Neural cell (in vitro differentiated cells): ENCODE measurements around the gene RPS13. TPM values are rescaled to one million over a fixed set of nuclear protein-coding genes. Genes with fewer than 3 reads are reported as not detected.

Source experiments
- H2AFZ ChIP-seq: fragments of 200-600, 300-800 bp; sonication (generic), shearing (Covaris generic); 2 replicates; pipeline ENCODE4 v1.6.0; 2014; ENCODE audit warnings: low read depth, mild to moderate bottlenecking, antibody characterized with exemption, low read length, moderate library complexity
- H3F3A ChIP-seq: fragments of 200-600 bp; shearing (Covaris generic); 2 replicates; pipeline ENCODE4 v1.6.1; 2016; ENCODE audit warnings: mild to moderate bottlenecking, moderate library complexity, mixed read lengths, antibody characterized with exemption, low read length; ENCODE audit not compliant: insufficient read depth, poor library complexity, severe bottlenecking
- H3K27ac ChIP-seq: fragments of 200-600, 300-800 bp; sonication (generic), shearing (Covaris generic); 2 replicates; pipeline ENCODE4 v1.5.1; 2014; ENCODE audit warnings: mild to moderate bottlenecking, low read length, moderate library complexity
- H3K27me3 ChIP-seq: fragments of 300-800, 200-600 bp; sonication (generic), shearing (Covaris generic); 2 replicates; pipeline ENCODE4 v1.6.0; 2014; ENCODE audit warnings: mild to moderate bottlenecking, low read depth, low read length, moderate library complexity; ENCODE audit not compliant: insufficient read depth
- H3K36me3 ChIP-seq: fragments of 300-800, 200-600 bp; sonication (generic), shearing (Covaris generic); 2 replicates; pipeline ENCODE4 v1.5.1; 2014; ENCODE audit warnings: mild to moderate bottlenecking, antibody characterized with exemption, low read length, moderate library complexity; ENCODE audit not compliant: insufficient read depth
- H3K4me2 ChIP-seq: fragments of 300-800, 200-600 bp; sonication (generic), shearing (Covaris generic); 2 replicates; pipeline ENCODE4 v1.6.0; 2014; ENCODE audit warnings: mild to moderate bottlenecking, low read length
- H3K4me3 ChIP-seq: fragments of 300-800, 200-600 bp; sonication (generic), shearing (Covaris generic); 2 replicates; pipeline ENCODE4 v1.5.1; 2014; ENCODE audit warnings: mild to moderate bottlenecking, low read length, moderate library complexity
- H3K79me2 ChIP-seq: fragments of 200-600 bp; shearing (Covaris generic); replicated peaks from 2 replicates; pipeline ENCODE4 v1.6.0; 2014; ENCODE audit warnings: mild to moderate bottlenecking, low read length, moderate library complexity; ENCODE audit not compliant: insufficient read depth
- H3K9ac ChIP-seq: fragments of 300-800, 200-600 bp; sonication (generic), shearing (Covaris generic); 2 replicates; pipeline ENCODE4 v1.6.1; 2016; ENCODE audit warnings: mild to moderate bottlenecking, low read length, mixed read lengths
- H3K9me2 ChIP-seq: fragments of 200-600 bp; shearing (Covaris generic); 2 replicates; pipeline ENCODE4 v1.6.1; 2016; ENCODE audit warnings: mild to moderate bottlenecking, low read length, mixed read lengths; ENCODE audit not compliant: insufficient read depth
- H3K9me3 ChIP-seq: fragments of 200-600, 300-800 bp; sonication (generic), shearing (Covaris generic); 2 replicates; pipeline ENCODE4 v1.6.1; 2016; ENCODE audit warnings: mild to moderate bottlenecking, mixed run types, low read length, moderate library complexity, mixed read lengths
- H4K20me1 ChIP-seq: fragments of 200-600 bp; shearing (Covaris generic); 2 replicates; pipeline ENCODE4 v1.6.1; 2016; ENCODE audit warnings: mild to moderate bottlenecking, mixed run types; ENCODE audit not compliant: insufficient read depth
- CTCF ChIP-seq: fragments of 450-650 bp; IDR thresholded peaks from 2 replicates; pipeline ENCODE4 v1.5.1; 2014; ENCODE audit warnings: antibody characterized with exemption, mild to moderate bottlenecking, moderate library complexity; ENCODE audit not compliant: poor library complexity, severe bottlenecking
- EP300 ChIP-seq: fragments of 450-650 bp; conservative IDR thresholded peaks from 2 replicates; pipeline ENCODE4 v1.6.1; 2014; ENCODE audit warnings: antibody characterized with exemption, mild to moderate bottlenecking, moderate library complexity; ENCODE audit not compliant: poor library complexity, severe bottlenecking
- EZH2 ChIP-seq: fragments of 200-600, 300-800 bp; shearing (Covaris generic), sonication (generic); IDR thresholded peaks from 2 replicates; pipeline ENCODE4 v1.6.1; 2014; ENCODE audit warnings: antibody characterized with exemption, low read length, borderline replicate concordance, mild to moderate bottlenecking; ENCODE audit not compliant: insufficient read depth, poor library complexity, severe bottlenecking
- MXI1 ChIP-seq: fragments of 450-650 bp; conservative IDR thresholded peaks from 2 replicates; pipeline ENCODE4 v1.6.1; 2014; ENCODE audit warnings: antibody characterized with exemption, mild to moderate bottlenecking; ENCODE audit not compliant: poor library complexity, severe bottlenecking
- POLR2AphosphoS5 ChIP-seq: IDR thresholded peaks from 2 replicates; pipeline ENCODE4 v1.6.1; 2012
- RAD21 ChIP-seq: fragments of 450-650 bp; conservative IDR thresholded peaks from 2 replicates; pipeline ENCODE4 v1.6.1; 2014; ENCODE audit warnings: antibody characterized with exemption, mild to moderate bottlenecking, moderate library complexity
- REST ChIP-seq: IDR thresholded peaks from 2 replicates; pipeline ENCODE4 v1.6.1; 2012; ENCODE audit warnings: borderline replicate concordance
- SMC3 ChIP-seq: fragments of 450-650 bp; conservative IDR thresholded peaks from 2 replicates; pipeline ENCODE4 v1.6.1; 2014; ENCODE audit warnings: antibody characterized with exemption, mild to moderate bottlenecking, moderate library complexity; ENCODE audit not compliant: poor library complexity
- TAF1 ChIP-seq: IDR thresholded peaks from 2 replicates; pipeline ENCODE4 v1.6.1; 2012; ENCODE audit warnings: low read depth
- polyA plus RNA-seq: library from polyadenylated mRNA; depleted of rRNA; stranded (reverse); fragments of >200 nt; gene quantifications from 2 replicates; pipeline ENCODE4 v1.2.3, GENCODE V29; 2014

Gene RPS13
- polyA plus RNA-seq, 1 donor from 2014 or later = 1,561 TPM

GRCh38 chr11:17066691-17067090 lies 10.8 kb downstream of the RPS13 start:
- no peak overlapping the region for H2AFZ ChIP-seq

More at GRCh38 chr11:17066691-17067090, 10.8 kb downstream of the RPS13 start:
- no peak overlapping the region for H3K4me2 ChIP-seq
- no peaks in the 10 kb centered on the region for H3K79me2 ChIP-seq
- no peaks in the 10 kb centered on the region for H3F3A ChIP-seq
- H4K20me1 ChIP-seq = no peaks in the 10 kb centered on the region
- no peak overlapping the region for H3K4me3 ChIP-seq
- H3K9me2 ChIP-seq = no peaks in the 10 kb centered on the region
- H3K27me3 ChIP-seq = no peaks in the 10 kb centered on the region
- H3K9ac ChIP-seq = no peak overlapping the region
- no peak for TF ChIP-seq RAD21
- TF ChIP-seq POLR2AphosphoS5 = no peak
- no peak for TF ChIP-seq EZH2
- no peak for TF ChIP-seq MXI1
- TF ChIP-seq SMC3 = no peak
- TF ChIP-seq REST = no peak
- TF ChIP-seq CTCF = no peak
- TF ChIP-seq TAF1 = no peak
- TF ChIP-seq EP300 = no peak
- H3K9me3 ChIP-seq = no peaks in the 10 kb centered on the region
- no peak overlapping the region for H3K27ac ChIP-seq
- no peaks in the 10 kb centered on the region for H3K36me3 ChIP-seq
